Measurements from ENCODE around the gene TAF4B. TPM values are rescaled to one million over a fixed set of nuclear protein-coding genes. Genes with fewer than 3 reads are reported as not detected.

TAF4B gene
- total RNA-seq, 2 donors from 2014 or later = 2.5 to 2.7 TPM

- no peak for TF ChIP-seq CTCF (IDR thresholded peaks at IDR 0.05)
- Histone ChIP-seq H3K4me3 (no peak overlapping the region), H3K4me1 (no peaks in the 10 kb centered on the region), H3K36me3 (no peaks in the 10 kb centered on the region), H3K9me3 (no peaks in the 10 kb centered on the region), H3K27ac (no peak overlapping the region), H3K27me3 (no peaks in the 10 kb centered on the region), H3K9ac (ENCODE audit: low read depth in 2 of 2, low read length in 2 of 2) (no peak overlapping the region)
- DNase-seq = no peak
- intact Hi-C loops (cut with DNase I) = no loop called here
Measured at GRCh38 chr18:26421503-26421902, 195.3 kb downstream of the TAF4B start.

DNA sequence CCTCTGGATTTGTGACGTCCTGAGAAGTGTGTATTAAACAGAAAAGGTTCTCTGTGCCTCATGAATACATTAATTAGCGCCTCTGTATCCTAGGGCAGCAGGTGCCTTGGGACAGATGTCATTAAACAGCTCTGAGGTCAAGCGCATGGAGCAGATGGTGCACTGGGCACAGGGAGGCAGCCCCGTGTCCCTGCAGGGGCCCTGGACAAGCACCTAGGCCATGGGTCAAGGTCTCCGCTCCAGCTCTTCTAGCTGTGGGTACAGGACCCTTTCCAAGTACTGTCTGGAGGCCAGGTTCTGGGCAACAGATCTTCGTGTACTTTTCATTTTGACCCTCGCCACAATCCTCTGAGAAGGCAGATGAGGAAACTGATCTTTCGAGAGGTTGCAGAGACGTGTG, 195.7 kb downstream of the TAF4B start:
- Histone ChIP-seq H3K27ac (no peak overlapping the region), H3K4me1 (no peaks in the 10 kb centered on the region), H3K36me3 (no peaks in the 10 kb centered on the region), H3K27me3 (no peaks in the 10 kb centered on the region), H3K9ac (ENCODE audit: low read depth in 2 of 2, low read length in 2 of 2) (no peak overlapping the region), H3K4me3 (no peak overlapping the region), H3K9me3 (no peaks in the 10 kb centered on the region)
- no peak for TF ChIP-seq CTCF (IDR thresholded peaks at IDR 0.05)
- DNase-seq = no peak
- intact Hi-C loops (cut with DNase I) = no loop called here

DNA sequence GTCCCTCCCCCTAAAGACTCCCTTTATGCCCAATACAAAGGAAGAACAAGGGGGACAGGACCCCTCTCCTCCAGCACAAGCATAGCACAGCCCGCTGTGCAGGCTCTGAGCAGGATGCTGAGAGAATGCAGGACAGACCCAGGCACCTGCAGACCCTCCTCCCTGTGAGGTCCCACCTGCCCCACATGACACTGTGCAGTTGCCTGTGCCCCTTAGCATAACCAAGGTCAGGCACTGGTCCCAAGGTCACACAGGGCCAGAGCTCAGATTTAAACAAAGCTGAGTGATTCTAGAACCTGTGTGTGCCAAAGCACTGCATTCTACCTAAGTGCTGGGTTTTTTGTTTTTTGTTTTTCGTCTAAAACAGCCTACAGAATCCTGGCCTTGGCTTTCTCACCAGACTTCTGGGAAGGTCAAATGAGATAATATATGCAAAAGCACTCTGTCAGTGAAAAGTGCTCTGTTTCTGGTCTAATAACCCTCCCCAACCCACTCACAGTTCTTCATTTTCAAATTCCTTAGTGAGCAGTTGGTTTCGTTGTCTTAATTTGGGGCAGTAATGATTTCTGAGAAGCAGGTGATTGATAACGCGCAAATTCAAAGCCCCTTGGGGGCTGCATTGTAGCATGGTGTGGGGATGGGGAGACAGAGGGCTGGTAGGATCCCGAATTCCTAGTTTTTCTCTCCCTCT, 196.4 kb downstream of the TAF4B start:
- Histone ChIP-seq H3K9ac (ENCODE audit: low read depth in 2 of 2, low read length in 2 of 2) (no peak overlapping the region), H3K36me3 (no peaks in the 10 kb centered on the region), H3K9me3 (no peaks in the 10 kb centered on the region), H3K27me3 (no peaks in the 10 kb centered on the region), H3K4me3 (no peak overlapping the region), H3K4me1 (no peaks in the 10 kb centered on the region), H3K27ac (no peak overlapping the region)
- intact Hi-C loops (cut with DNase I) = no loop called here
- DNase-seq = no peak
- TF ChIP-seq CTCF (IDR thresholded peaks at IDR 0.05) = no peak

DNA sequence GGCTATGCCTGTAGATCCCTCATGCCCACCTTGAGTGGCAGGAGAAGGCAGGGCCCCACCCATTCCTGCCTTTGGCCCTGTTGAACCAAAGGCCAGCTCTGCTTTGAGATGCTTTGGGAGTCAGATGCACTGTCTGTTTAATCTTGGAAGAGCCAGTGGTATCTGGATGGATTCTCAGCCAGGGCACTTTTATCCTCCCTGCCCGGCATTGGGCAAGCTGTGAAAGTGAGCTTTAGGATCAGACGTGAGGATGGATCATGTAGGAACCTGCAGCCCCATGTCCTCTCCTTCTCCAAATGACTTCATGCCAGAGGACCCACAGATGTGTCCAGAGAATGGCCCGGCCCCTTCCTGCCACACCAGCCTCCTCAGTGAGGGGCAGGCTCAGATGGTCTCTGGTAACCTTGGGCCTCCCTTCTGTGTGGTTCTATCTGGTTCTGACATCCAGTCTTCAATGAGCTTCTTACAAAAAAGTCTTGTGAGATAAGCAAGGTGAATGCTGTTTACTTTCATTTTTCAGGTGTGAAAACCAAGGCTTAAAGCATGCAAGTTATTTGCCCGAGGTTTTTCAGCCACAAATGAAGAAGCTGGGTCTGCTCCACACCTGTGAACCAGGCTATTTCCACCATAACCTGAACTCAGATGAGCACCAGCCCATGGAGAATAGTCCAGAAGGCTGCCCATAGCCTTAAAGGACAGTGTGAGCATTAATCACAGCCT, 198.3 kb downstream of the TAF4B start:
- H3K9ac ChIP-seq (ENCODE audit: low read depth in 2 of 2, low read length in 2 of 2) = no peak overlapping the region

GRCh38 chr18:26425148-26425531, 198.9 kb downstream of the TAF4B start:
- H3K9me3 ChIP-seq = no peaks in the 10 kb centered on the region
- no peaks in the 10 kb centered on the region for H3K36me3 ChIP-seq
- no peaks in the 10 kb centered on the region for H3K4me1 ChIP-seq
- intact Hi-C loops (cut with DNase I) = no loop called here
- DNase-seq = no peak
- H3K9ac ChIP-seq (ENCODE audit: low read depth in 2 of 2, low read length in 2 of 2) = no peak overlapping the region
- H3K4me3 ChIP-seq = no peak overlapping the region
- H3K27ac ChIP-seq = no peak overlapping the region
- TF ChIP-seq CTCF (IDR thresholded peaks at IDR 0.05) = no peak
- no peaks in the 10 kb centered on the region for H3K27me3 ChIP-seq

More for the DNA sequence above, 198.3 kb downstream of the TAF4B start:
- Histone ChIP-seq H3K4me1 (no peaks in the 10 kb centered on the region), H3K9me3 (no peaks in the 10 kb centered on the region), H3K27ac (no peak overlapping the region), H3K4me3 (no peak overlapping the region), H3K27me3 (no peaks in the 10 kb centered on the region), H3K36me3 (no peaks in the 10 kb centered on the region)
- intact Hi-C loops (cut with DNase I) = no loop called here
- DNase-seq = no peak
- TF ChIP-seq CTCF (IDR thresholded peaks at IDR 0.05) = no peak
